T-helper 1 cell treated with Interleukin-12 subunit alpha and Interleukin-12 subunit beta and Interleukin-4 antibody, amounts not matched to agents 30 ng/mL and 1 ng/mL, for 36 hours (primary cell): ENCODE results near the gene SETDB1. TPM values are rescaled to one million over a fixed set of nuclear protein-coding genes. Genes with fewer than 3 reads are reported as not detected.

ENCODE experiments used
- intact Hi-C: fragments of 100-400 bp; cut with micrococcal nuclease; formaldehyde crosslinking; loops from one replicate; pipeline ENCODE4 v1.15.1; 2024
- total RNA-seq: library from RNA; stranded (reverse); gene quantifications from 2 replicates; pipeline ENCODE4 v1.2.3, GENCODE V29; 2022

SETDB1 gene
- total RNA-seq, 1 donor from 2014 or later: 52.4 TPM

GRCh38 chr1:150973836-150974579, 47.8 kb downstream of the SETDB1 start:
- intact Hi-C loops: loop anchor here (1.0 kb wide), 2 partner anchors 48 to 487 kb away; partner anchors contain the start of genes SETDB1 and TARS2

- intact Hi-C loops: loop anchor here (1.0 to 5.0 kb wide), 4 partner anchors 33 to 718 kb away; partner anchors contain the start of genes CA14, PRUNE1, SETDB1 and TARS2
Observed at GRCh38 chr1:150974580-150975478, 48.7 kb downstream of the SETDB1 start, which contains the start of gene CERS2. CERS2 (minus strand) TSS chr1:150974835; CDS start chr1:150969090, 5,745 bp downstream.

- intact Hi-C loops: loop anchor here (5.0 kb wide), 1 partner anchor 719 kb away; the partner anchor contains the start of gene CA14
Observed at GRCh38 chr1:150976401-150976821, 50.2 kb downstream of the SETDB1 start.

GRCh38 chr1:150976879-150977694, 50.9 kb downstream of the SETDB1 start:
- intact Hi-C loops: loop anchor here (5.0 kb wide), 1 partner anchor 720 kb away; the partner anchor contains the start of gene CA14

GRCh38 chr1:150979092-150980056, 53.2 kb downstream of the SETDB1 start:
- intact Hi-C loops: loop anchor here (1.0 to 5.0 kb wide), 12 partner anchors 17 to 722 kb away; partner anchors contain the start of genes ARNT, CA14, CTSS and ENSA

- intact Hi-C loops: no loop called here
Observed at GRCh38 chr1:150981177-150981804, 55.1 kb downstream of the SETDB1 start.

- intact Hi-C loops: no loop called here
Observed at GRCh38 chr1:150981805-150982712, 55.9 kb downstream of the SETDB1 start, which contains the start of gene ANXA9. ANXA9 (plus strand) TSS chr1:150982292; CDS start chr1:150983106, 814 bp downstream.

- intact Hi-C loops: no loop called here
Observed at GRCh38 chr1:150985179-150985825, 59.1 kb downstream of the SETDB1 start.

- intact Hi-C loops: no loop called here
Observed at GRCh38 chr1:150987924-150988323, 61.8 kb downstream of the SETDB1 start.

GRCh38 chr1:150992626-150993025, 66.5 kb downstream of the SETDB1 start:
- intact Hi-C loops: no loop called here

GRCh38 chr1:150994248-150994647, 68.1 kb downstream of the SETDB1 start:
- intact Hi-C loops: no loop called here

- intact Hi-C loops: loop anchor here (5.0 kb wide), 1 partner anchor 738 kb away; the partner anchor contains the start of gene CA14
Observed at GRCh38 chr1:150995460-150995859, 69.3 kb downstream of the SETDB1 start.

- intact Hi-C loops: loop anchor here (1.0 to 5.0 kb wide), 4 partner anchors 10 to 739 kb away; partner anchors contain the start of genes CA14 and MINDY1
Observed at GRCh38 chr1:150995896-150996295, 69.7 kb downstream of the SETDB1 start.

GRCh38 chr1:150997126-150997872, 71.1 kb downstream of the SETDB1 start:
- intact Hi-C loops: loop anchor here (2.0 to 5.0 kb wide), 2 partner anchors 436 to 740 kb away; partner anchors contain the start of gene CA14

GRCh38 chr1:150997949-150998348, 71.8 kb downstream of the SETDB1 start:
- intact Hi-C loops: loop anchor here (2.0 to 5.0 kb wide), 2 partner anchors 437 to 741 kb away; partner anchors contain the start of gene CA14

- intact Hi-C loops: loop anchor here (5.0 kb wide), 1 partner anchor 742 kb away; the partner anchor contains the start of gene CA14
Observed at GRCh38 chr1:150999051-150999674, 73.0 kb downstream of the SETDB1 start.
